WI38 (cell line): ENCODE results near the gene BCL2.

Source experiments
- H3K4me3 ChIP-seq: 2 replicates; pipeline ENCODE4 v1.5.1; 2011; ENCODE audit warnings: low read depth, mild to moderate bottlenecking, control low read depth, low read length
- TF ChIP-seq, protein P1 (sequence below): IDR thresholded peaks from 2 replicates; pipeline ENCODE4 v1.5.1; 2012; ENCODE audit warnings: low read depth, mild to moderate bottlenecking, control low read depth, low read length

The BCL2 gene

DNA sequence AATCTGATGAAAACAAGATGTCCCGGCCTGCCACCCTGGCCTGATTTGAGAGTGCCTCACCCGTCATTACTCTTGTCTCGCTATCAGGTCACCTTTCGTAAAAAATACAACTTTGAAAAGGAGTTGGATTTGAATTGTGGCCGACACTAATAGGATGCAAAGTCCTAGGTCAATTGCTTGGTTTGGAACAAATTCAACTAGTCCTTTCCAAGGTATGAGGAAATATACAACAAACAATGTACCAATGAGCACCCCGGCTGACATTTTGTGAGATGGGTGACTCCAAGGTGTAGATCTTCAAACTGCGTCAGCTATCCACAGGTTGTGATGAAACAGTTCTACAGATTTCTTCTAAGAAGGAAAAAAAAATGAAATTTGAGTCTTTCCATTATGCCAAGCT is 77.8 kb downstream of the BCL2 start:
- no peak overlapping the region for H3K4me3 ChIP-seq
- TF ChIP-seq, protein P1, sequence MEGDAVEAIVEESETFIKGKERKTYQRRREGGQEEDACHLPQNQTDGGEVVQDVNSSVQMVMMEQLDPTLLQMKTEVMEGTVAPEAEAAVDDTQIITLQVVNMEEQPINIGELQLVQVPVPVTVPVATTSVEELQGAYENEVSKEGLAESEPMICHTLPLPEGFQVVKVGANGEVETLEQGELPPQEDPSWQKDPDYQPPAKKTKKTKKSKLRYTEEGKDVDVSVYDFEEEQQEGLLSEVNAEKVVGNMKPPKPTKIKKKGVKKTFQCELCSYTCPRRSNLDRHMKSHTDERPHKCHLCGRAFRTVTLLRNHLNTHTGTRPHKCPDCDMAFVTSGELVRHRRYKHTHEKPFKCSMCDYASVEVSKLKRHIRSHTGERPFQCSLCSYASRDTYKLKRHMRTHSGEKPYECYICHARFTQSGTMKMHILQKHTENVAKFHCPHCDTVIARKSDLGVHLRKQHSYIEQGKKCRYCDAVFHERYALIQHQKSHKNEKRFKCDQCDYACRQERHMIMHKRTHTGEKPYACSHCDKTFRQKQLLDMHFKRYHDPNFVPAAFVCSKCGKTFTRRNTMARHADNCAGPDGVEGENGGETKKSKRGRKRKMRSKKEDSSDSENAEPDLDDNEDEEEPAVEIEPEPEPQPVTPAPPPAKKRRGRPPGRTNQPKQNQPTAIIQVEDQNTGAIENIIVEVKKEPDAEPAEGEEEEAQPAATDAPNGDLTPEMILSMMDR = no peak

GRCh38 chr18:63241317-63241712 is 78.3 kb downstream of the BCL2 start:
- TF ChIP-seq, protein P1 = no peak
- no peak overlapping the region for H3K4me3 ChIP-seq

DNA sequence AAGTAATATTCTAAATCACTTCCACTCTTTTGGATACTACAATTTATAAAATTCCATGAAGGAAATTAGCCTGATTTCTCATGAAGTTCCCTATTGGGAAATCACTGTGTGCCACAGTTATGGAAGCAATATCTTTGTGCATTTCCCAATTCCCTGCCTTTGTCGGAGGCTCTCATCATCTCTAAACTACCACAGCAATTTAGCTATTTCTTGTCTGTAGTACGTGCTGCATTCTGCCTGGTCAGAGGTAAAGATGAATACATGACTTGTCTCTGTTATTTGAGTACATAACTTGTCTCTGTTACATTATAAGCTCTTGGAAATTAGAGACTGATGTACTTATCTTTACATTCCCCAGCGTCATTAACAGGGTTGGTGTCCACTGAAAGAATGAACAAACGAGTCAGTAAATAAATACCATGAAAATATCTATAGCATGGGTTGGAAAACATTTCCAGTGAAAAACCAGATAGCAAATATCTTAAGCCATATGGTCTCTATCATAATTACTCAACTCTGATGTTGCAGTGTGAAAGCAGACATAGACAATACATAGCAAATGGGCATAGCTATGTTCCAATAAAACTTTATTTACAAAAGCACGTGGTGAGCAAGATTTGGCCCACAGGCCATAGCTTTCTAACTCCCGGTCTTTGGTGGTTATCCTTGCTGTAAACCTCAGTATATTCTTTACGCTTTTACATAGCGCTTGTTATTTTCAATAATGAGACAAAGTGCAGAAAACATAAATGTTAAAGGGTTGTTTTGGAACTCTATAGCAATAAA is 78.8 kb downstream of the BCL2 start:
- TF ChIP-seq, protein P1 = no peak
- H3K4me3 ChIP-seq = no peak overlapping the region

GRCh38 chr18:63238693-63239075 is 80.9 kb downstream of the BCL2 start:
- H3K4me3 ChIP-seq = peak overlapping the region; percentile 42; the same call in 1 of the 2 replicates
- TF ChIP-seq, protein P1 = no peak

DNA sequence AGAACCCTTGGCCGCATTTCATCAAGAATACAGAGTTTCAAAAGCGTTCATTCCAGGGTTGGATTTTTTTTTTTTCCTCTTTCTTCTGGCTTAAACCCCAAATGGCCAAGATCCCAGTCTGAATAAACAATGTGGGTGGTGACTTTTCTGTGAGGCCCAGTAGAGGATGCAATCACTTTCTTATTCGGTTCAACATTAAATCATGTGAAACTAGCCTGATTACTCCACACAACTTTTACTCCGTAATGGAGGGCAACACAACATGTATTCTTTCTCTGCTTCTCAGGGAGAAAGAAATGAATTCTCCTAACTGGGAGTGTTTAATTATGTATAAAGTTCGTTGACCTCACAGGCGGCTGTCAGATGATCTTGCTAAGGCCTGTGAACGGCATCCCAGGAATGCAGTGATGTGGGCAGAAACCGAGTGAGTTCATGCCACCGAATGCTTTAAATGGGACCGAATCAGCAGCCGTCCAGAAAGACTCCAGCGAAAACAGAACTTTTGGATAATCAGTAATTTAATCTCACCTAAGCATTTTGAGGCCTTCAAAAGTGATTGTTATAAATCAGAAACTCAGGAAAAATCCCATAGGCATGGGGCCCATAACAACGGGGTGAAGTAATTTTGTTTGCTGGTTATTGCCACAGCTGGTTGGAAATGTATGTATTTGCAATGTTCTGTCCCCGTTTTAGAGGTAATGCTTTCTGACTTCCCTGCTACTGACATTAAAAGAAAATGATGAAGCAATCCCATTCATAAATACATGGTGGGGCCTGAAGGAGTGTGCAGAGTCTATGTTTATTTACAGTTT is 81.5 kb downstream of the BCL2 start:
- TF ChIP-seq, protein P1 = no peak
- H3K4me3 ChIP-seq = peak overlapping the region; percentile 42

- TF ChIP-seq, protein P1 = no peak
- peak overlapping the region; percentile 42 for H3K4me3 ChIP-seq
Observed at GRCh38 chr18:63236921-63237846, 82.4 kb downstream of the BCL2 start.
